A549 treated with Hydrocortisone at 1 μM for 4 hours (cell line): ENCODE results near the gene CLCNKB. TPM values are rescaled to one million over a fixed set of nuclear protein-coding genes. Genes with fewer than 3 reads are reported as not detected.

Experiments used
- total RNA-seq: library from RNA; stranded (reverse); fragments of 200-300 nt; extraction: Qiagen RNA extraction; gene quantifications from 5 replicates; pipeline ENCODE4 v1.2.3, GENCODE V29; 2022

CLCNKB gene
- total RNA-seq, result 0.07 to 0.08 TPM in 2 of 5 replicates, not detected in the others

DNA sequence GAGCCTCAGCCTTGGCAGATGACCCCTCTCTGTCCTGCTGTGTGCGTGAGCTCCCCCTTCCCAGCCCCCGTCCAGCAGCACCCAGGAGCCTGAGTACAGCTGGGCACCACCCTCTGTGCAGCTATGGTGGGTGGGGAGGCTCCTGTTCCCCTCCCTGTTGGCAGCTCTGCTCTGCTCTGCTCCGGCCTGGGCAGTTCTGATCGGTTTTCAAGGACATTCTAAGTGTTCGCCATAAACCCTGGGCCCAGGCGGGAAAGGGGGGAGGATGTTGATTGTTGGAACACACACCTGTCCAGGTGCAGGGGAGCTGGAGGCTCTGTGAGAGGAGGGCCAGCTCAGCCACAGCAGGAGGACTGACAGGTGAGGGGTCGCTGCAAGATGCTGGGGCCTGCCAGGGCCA is at the start of gene CLCNKB:
TSS of gene CLCNKB (plus strand) at position 262 of the 400 bp plus-strand sequence. CDS start 711 bp downstream, outside the sequence.

DNA sequence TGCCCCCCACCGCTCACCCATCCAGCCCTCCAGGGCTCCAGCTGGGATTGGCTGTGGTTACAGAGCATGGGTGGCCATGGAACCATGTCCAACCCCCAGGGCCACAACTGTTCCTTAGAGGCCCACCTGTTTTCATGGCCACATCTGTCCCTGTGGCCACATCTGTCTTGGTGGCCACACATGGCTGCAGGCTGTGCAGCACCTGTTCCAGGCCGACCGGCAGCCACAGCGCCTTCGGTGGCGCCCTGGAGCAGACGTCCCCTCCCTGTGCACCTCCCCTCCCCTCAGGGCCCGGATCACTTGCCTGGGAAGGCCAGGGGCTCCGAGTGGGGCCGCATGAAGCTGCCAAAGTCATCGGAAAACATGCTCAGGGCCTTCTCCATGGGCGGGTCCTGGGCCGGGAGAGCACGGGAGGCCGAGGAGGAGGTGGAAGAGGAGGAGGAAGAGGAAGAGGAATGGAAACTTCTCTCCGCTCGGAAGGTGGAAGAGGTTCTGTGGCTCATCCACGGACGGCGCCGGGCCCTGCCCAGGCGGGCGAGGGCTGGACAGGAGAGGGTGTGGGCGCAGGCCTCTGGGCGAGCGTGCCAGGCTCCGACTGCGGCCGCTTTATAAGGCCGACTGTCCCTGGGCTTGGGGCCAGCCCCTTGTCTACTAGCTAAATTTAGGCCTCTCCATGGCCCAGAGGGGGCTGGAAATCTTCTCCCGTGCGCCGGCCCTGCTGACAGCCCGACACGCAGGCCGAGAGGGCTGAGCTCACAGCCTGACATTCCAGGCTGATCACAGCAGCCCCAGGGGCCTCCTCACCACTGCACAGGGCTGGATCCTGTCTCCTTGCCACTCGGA is 25.9 kb upstream of the CLCNKB start, which contains the start of gene HSPB7:
TSS of gene HSPB7 (minus strand) at position 583 of the 843 bp plus-strand sequence. CDS start at position 503, 80 bp downstream.

DNA sequence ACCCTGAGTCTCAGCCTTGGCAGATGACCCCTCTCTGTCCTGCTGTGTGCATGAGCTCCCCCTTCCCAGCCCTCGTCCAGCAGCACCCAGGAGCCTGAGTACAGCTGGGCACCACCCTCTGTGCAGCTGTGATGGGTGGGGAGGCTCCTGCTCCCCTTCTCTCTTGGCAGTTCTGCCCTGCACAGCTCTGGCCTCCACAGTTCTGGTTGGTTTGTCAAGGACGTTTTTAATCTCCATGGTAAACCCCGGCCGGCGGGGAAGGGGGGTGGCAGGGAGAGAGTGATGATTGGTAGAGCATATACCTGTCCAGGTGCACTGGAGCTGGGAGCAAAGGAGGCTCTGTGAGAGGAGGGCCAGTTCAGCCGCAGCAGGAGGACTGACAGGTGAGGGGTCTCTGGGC is 21.9 kb upstream of the CLCNKB start, which contains the start of gene CLCNKA:
TSS of gene CLCNKA (plus strand) at position 356 of the 400 bp plus-strand sequence. CDS start 584 bp downstream, outside the sequence.

DNA sequence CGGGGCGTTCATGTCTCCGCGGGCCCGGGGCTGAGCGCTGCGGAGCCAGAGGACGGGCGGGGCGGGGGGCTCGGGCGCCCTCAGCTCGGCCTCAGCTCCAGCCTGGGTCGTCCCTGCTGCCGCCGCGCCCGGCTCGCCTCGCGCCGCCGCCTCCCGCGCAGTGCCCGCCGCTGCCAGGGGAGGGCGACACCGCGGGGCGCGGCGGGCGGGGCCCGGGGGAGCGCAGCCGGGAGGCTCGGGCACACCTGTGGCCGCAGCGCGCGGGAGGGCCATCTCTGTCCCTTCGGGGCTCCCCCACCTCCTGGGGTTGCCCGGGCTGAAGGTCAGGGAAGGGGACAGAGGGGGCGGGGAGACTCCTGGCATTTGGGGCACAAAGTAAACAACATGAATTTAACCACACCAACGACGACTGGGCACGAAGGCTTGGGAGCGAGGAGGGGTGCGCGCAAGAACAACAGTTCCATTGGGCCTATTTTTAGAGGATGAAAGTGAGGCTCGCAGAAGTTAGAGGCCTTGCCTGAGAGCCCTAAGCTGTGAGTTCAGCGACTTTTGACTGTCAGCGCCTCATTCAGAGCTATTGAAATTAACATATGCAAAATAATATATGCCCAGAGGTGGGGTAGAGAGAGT is 30.0 kb downstream of the CLCNKB start, which contains the start of gene FAM131C:
TSS of gene FAM131C (minus strand) at position 162 of the 630 bp plus-strand sequence. CDS start 209 bp downstream, outside the sequence.

Other genes starting within 250 kb of the CLCNKB start
- gene UQCRHL, start 236.1 kb upstream of the CLCNKB start, total RNA-seq, result 5.9 to 8.7 TPM (median 6.2 TPM) in 5 replicates
- gene SPEN, start 196.1 kb upstream of the CLCNKB start, total RNA-seq, result 34.2 to 46.9 TPM (median 38.3 TPM) in 5 replicates
- gene ZBTB17, start 67.7 kb upstream of the CLCNKB start, total RNA-seq, result 10.2 to 12.9 TPM (median 11.9 TPM) in 5 replicates
- gene SRARP, start 39.5 kb upstream of the CLCNKB start, total RNA-seq, result not detected in 5 replicates
- gene HSPB7, start 25.7 kb upstream of the CLCNKB start, total RNA-seq, result 0.05 to 0.14 TPM (median 0.07 TPM) in 4 of 5 replicates, not detected in the other
- gene CLCNKA, start 21.7 kb upstream of the CLCNKB start, total RNA-seq, result 0.03 to 0.06 TPM (median 0.06 TPM) in 3 of 5 replicates, not detected in the others
- 13.8 to 19.9 TPM (median 17.8 TPM) in 5 replicates for gene FAM131C, start 29.9 kb downstream of the CLCNKB start, total RNA-seq
- 119 to 130 TPM (median 123 TPM) in 5 replicates for gene EPHA2, start 112.3 kb downstream of the CLCNKB start, total RNA-seq
- 5.1 to 6.4 TPM (median 6.0 TPM) in 5 replicates for gene ARHGEF19, start 168.9 kb downstream of the CLCNKB start, total RNA-seq
- 2.0 to 4.9 TPM (median 3.7 TPM) in 5 replicates for gene CPLANE2, start 193.4 kb downstream of the CLCNKB start, total RNA-seq